ENCODE measurements around the gene ZNF593OS. TPM values are rescaled to one million over a fixed set of nuclear protein-coding genes. Genes with fewer than 3 reads are reported as not detected.

The ZNF593OS gene
- not detected in 2 replicates for total RNA-seq

GRCh38 chr1:26171084-26172072 lies at the start of gene ZNF593OS:
TSS of gene ZNF593OS (minus strand) at chr1:26171832. CDS start at chr1:26171661, 171 bp downstream.
- no peak for DNase-seq (ENCODE audit: low read depth, low spot score)

GRCh38 chr1:26221094-26221493 lies 49.5 kb upstream of the ZNF593OS start:
- DNase-seq (ENCODE audit: low read depth, low spot score) = no peak

DNA sequence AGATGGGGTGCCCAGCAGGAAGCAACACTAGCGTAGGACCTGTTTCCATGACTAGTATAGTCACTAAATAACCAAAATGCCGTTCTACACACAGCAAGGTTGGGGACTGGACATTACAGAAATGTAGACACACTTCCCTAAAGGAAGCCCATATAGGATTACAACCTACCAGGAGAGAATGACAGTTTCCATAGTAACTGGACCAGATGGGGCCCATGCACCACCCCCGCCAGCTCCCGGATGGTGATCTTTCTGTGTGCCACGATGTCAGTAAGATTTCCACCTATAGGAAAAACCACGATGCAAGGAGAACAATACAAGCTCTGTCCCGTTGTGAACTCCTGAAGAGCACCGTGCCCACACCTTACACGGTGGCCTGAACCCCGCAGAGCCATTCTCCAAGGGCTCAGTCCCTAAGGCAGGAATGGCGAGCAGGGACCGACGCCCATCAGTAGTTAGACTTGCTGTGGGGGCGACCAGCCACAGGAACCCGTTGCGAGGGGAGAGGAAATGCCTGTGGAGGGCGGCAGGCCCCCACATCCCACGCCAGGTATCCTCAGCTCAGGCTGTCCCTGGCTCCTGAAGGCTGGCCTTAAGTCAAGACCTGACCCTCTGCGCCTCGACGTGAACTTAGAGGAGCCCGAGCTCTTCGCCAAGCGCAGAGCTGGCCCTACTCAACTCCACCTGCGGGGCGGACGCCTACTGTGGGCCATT lies 48.7 kb upstream of the ZNF593OS start:
- DNase-seq (ENCODE audit: low read depth, low spot score) = no peak

GRCh38 chr1:26218906-26219494 lies 47.4 kb upstream of the ZNF593OS start:
- DNase-seq (ENCODE audit: low read depth, low spot score) = no peak

DNA sequence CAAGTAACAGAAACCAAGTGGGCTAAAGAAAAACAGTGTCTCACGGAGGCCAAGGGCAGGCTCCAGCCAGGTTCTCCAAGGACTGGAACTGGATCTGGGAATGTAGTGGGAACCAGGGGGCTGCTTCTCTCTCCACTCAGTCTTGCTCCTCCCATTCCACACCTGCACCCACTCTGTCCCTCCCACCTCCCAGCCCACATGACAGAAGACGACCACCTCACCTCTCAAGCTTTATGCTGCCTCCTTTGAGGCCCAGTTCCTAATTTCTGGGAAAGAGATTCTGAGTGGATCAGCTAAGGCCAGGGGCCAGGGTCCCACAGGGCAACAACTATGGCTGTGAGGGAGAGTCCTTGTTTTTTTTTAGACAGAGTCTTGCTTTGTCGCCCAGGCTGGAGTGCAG lies 43.6 kb upstream of the ZNF593OS start:
- no peak for DNase-seq (ENCODE audit: low read depth, low spot score)

GRCh38 chr1:26213335-26213905 lies 41.8 kb upstream of the ZNF593OS start:
- no peak for DNase-seq (ENCODE audit: low read depth, low spot score)

GRCh38 chr1:26212726-26213125 lies 41.1 kb upstream of the ZNF593OS start:
- DNase-seq (ENCODE audit: low read depth, low spot score) = no peak

DNA sequence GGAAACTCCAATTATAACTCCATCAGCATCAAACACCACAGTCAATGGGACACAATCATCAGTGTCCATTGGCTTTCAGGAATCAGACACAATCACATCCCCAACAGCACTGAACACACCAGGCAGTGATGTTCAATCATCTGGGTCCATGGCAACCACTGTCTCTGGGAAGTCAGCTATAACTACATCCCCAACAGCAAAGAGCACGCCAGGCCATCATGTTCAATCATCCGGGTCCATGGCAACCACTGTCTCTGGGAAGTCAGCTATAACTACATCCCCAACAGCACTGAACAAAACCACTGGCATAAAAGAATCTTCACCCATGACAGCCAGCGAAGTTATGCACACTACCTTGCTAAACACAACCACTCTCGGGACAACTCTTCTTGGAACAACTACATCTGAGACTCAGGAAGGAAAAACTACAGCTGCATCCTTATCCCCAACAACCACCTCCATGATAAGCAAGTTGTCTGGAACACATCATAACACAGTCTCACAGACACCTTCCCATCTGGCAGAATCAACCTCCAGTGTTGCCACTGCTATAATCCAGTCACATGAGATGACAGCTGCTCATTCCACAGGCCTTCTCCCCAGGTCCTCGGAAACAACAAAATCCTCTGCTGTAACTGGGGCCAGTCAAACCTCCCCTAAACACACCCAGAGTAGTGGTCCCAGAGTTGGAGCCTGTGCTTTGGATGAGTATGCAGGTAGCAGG lies 38.7 kb upstream of the ZNF593OS start:
- no peak for DNase-seq (ENCODE audit: low read depth, low spot score)

DNA sequence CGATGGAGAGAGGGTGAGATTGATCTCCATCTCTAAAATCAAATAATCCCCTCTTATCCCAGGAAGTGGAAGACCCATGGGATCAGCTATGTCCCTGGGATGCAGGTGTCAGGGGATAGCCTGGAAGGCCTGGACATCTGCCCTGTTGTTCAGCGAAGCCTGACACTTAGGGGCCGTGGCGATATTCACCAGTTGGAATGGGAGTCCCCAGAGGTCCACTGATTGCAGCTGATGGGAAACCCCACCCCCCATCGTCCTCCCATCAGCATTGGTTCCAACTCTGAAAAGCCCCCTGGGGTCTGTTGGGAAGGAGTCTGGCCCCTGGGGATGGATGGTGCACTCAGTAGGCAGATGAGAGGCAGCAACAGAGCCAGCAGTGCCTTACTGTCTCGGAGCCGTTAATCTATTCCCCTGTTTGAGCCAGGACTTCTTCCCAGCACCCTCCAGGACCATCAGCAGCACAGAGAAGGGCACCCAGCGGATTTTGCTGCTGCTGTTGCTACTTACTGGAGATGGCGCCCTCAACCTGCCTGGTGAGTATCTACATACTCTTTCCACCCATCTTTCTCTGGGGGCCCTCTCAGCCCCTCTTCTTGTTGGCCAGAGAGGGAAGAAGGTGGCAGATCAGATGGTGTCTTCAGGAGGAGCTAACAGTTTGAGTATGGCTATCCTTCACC lies 32.1 kb upstream of the ZNF593OS start:
- DNase-seq (ENCODE audit: low read depth, low spot score) = no peak

GRCh38 chr1:26200413-26200812 lies 28.8 kb upstream of the ZNF593OS start:
- DNase-seq (ENCODE audit: low read depth, low spot score) = no peak

GRCh38 chr1:26197813-26198212 lies 26.2 kb upstream of the ZNF593OS start:
- DNase-seq (ENCODE audit: low read depth, low spot score) = no peak

DNA sequence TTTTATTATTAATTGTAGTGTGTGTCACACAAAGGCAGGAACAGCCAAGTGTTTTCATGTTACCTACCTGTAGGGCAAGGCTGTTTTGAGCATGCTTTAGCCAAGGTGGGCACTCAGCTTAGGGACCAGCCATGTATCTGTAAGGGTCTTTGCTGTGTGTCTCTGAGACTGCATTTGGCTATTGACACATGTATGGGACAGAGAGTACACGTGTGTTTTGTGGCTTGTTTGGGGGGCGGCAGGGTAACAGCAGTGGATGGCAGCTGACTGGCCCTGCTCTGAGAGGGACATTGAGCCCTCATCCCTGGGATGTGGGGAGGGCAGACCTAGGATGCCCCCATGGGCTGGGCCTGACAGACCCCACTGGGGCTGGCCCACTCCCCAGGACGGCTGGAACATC lies 25.7 kb upstream of the ZNF593OS start:
- no peak for DNase-seq (ENCODE audit: low read depth, low spot score)

- DNase-seq (ENCODE audit: low read depth, low spot score) = no peak
Measured at GRCh38 chr1:26195805-26196204, 24.2 kb upstream of the ZNF593OS start.

GRCh38 chr1:26191739-26192138 lies 20.1 kb upstream of the ZNF593OS start:
- no peak for DNase-seq (ENCODE audit: low read depth, low spot score)

GRCh38 chr1:26190373-26190987 lies 18.8 kb upstream of the ZNF593OS start, which contains the start of gene CATSPER4:
TSS of gene CATSPER4 (plus strand) at chr1:26190602. CDS start at chr1:26190628, 26 bp downstream.
- no peak for DNase-seq (ENCODE audit: low read depth, low spot score)

- DNase-seq (ENCODE audit: low read depth, low spot score) = no peak
Measured at GRCh38 chr1:26189751-26190275, 18.2 kb upstream of the ZNF593OS start.

DNA sequence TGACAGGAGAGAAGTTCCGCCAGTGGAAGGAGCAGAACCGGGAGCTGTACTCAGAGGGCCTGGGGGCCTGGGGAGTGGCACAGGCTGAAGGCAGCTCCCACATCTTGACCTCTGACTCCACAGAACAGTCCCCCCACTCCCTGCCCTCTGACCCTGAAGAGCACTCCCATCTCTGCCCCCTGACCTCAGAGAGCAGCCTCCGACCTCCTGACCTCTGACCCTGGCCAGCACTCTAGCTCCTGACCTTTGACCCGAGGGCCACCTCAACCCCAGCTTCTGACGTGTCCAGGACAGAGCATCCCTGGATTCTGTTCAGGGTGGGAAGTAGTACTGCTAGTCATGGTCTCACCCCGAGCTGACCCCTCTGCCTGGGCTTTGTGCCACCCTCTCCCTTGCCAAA lies 17.7 kb upstream of the ZNF593OS start:
- no peak for DNase-seq (ENCODE audit: low read depth, low spot score)

DNA sequence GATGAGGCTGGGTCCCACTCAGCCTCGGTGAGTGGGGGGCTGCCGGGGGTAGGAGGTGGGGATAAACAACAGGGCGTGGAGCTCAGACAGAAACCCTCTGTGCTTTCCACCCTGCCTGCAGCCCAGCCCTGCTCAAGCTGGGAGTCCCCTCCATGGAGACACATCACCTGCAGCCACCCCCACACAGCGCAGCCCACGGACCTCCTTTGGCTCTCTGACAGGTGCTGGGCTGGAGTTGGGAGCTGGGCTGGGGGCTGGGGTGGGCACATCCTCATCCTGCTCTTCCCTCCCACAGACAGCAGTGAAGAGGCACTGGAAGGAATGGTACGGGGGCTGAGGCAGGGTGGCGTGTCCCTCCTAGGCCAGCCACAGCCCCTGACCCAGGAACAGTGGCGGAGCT lies 16.8 kb upstream of the ZNF593OS start:
- no peak for DNase-seq (ENCODE audit: low read depth, low spot score)

DNA sequence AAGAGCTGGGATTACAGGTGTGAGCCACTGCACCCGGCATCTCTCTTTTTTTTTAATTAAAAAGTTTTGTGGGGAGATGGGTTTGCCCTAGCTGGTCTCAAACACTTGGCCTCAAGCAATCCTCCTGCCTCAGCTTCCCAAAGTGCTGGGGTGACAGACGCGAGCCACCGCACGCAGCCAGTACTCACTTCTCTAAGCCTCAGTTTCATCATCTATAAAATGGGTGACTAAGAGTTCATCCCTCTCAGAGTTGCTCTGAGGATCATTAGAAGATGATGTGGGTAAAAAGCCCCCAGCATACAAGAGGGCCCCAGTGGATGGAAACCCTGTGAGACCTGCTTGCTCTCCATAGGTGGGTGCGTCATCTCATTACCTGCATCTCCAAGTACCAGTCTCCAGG lies 16.2 kb upstream of the ZNF593OS start:
- DNase-seq (ENCODE audit: low read depth, low spot score) = no peak

DNA sequence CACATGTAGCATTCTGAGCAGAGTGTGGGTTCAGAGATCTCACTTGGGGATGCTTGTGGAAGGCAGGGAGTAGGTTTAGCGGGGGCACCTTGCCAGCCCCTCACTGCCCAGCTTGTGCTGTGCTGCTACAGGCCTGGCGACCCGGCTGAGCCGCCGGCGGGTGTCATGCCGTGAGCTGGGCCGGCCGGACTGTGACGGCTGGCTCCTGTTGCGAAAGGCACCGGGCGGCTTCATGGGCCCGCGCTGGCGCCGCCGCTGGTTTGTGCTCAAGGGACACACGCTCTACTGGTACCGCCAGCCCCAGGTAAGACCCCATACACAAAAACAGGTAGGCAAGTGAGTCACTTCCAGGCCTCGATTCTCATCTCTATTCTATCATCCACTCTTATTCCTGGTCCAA lies 13.3 kb upstream of the ZNF593OS start:
- no peak for DNase-seq (ENCODE audit: low read depth, low spot score)
